ENCODE measurements around the gene NPHP4. TPM values are rescaled to one million over a fixed set of nuclear protein-coding genes. Genes with fewer than 3 reads are reported as not detected.

Gene NPHP4
- total RNA-seq, 2 donors from 2014 or later = 6.2 to 15.9 TPM

- Histone ChIP-seq H3K4me1 (no peaks in the 10 kb centered on the region), H3K9me3 (no peaks in the 10 kb centered on the region), H3K36me3 (no peaks in the 10 kb centered on the region), H3K27me3 (no peaks in the 10 kb centered on the region), H3K4me3 (no peak overlapping the region), H3K9ac (ENCODE audit: low read depth in 2 of 2, low read length in 2 of 2) (no peak overlapping the region), H3K27ac (no peak overlapping the region)
- no peak for TF ChIP-seq CTCF (IDR thresholded peaks at IDR 0.05)
- intact Hi-C loops (cut with DNase I) = no loop called here
- no peak for DNase-seq
These were observed 7.0 kb downstream of the NPHP4 start for GRCh38 chr1:5985250-5985649.

- Histone ChIP-seq H3K27ac (no peak overlapping the region), H3K27me3 (no peaks in the 10 kb centered on the region), H3K9me3 (no peaks in the 10 kb centered on the region), H3K4me3 (no peak overlapping the region), H3K4me1 (no peaks in the 10 kb centered on the region), H3K9ac (ENCODE audit: low read depth in 2 of 2, low read length in 2 of 2) (no peak overlapping the region), H3K36me3 (no peaks in the 10 kb centered on the region)
- no peak for DNase-seq
- intact Hi-C loops (cut with DNase I) = no loop called here
- no peak for TF ChIP-seq CTCF (IDR thresholded peaks at IDR 0.05)
These were observed 8.7 kb downstream of the NPHP4 start for GRCh38 chr1:5983361-5984103.

GRCh38 chr1:5982868-5983267 lies 9.4 kb downstream of the NPHP4 start:
- Histone ChIP-seq H3K27ac (no peak overlapping the region), H3K4me1 (no peaks in the 10 kb centered on the region), H3K9ac (ENCODE audit: low read depth in 2 of 2, low read length in 2 of 2) (no peak overlapping the region), H3K27me3 (no peaks in the 10 kb centered on the region), H3K36me3 (no peaks in the 10 kb centered on the region), H3K9me3 (no peaks in the 10 kb centered on the region), H3K4me3 (no peak overlapping the region)
- intact Hi-C loops (cut with DNase I) = no loop called here
- DNase-seq = no peak
- no peak for TF ChIP-seq CTCF (IDR thresholded peaks at IDR 0.05)

- intact Hi-C loops (cut with DNase I) = no loop called here
- Histone ChIP-seq H3K27me3 (no peaks in the 10 kb centered on the region), H3K9me3 (no peaks in the 10 kb centered on the region), H3K4me3 (no peak overlapping the region), H3K4me1 (no peaks in the 10 kb centered on the region), H3K27ac (no peak overlapping the region), H3K9ac (ENCODE audit: low read depth in 2 of 2, low read length in 2 of 2) (no peak overlapping the region), H3K36me3 (no peaks in the 10 kb centered on the region)
- DNase-seq = no peak
- TF ChIP-seq CTCF (IDR thresholded peaks at IDR 0.05) = no peak
These were observed 9.9 kb downstream of the NPHP4 start for GRCh38 chr1:5982276-5982675.

GRCh38 chr1:5981009-5981380 lies 11.2 kb downstream of the NPHP4 start:
- H3K9me3 ChIP-seq = no peaks in the 10 kb centered on the region
- no peak overlapping the region for H3K4me3 ChIP-seq
- no peaks in the 10 kb centered on the region for H3K4me1 ChIP-seq
- intact Hi-C loops (cut with DNase I) = no loop called here
- no peak for TF ChIP-seq CTCF (IDR thresholded peaks at IDR 0.05)
- no peaks in the 10 kb centered on the region for H3K36me3 ChIP-seq
- no peak overlapping the region for H3K9ac ChIP-seq (ENCODE audit: low read depth in 2 of 2, low read length in 2 of 2)
- no peak for DNase-seq
- no peaks in the 10 kb centered on the region for H3K27me3 ChIP-seq
- no peak overlapping the region for H3K27ac ChIP-seq
